Endothelial cell of umbilical vein (primary cell): ENCODE measurements around the gene TMEM208.

Experiments used
- CTCF ChIP-seq, 2 donors: IDR thresholded peaks; 1 replicate in 1 of 2; 2 replicates in 1 of 2; pipeline ENCODE4 v1.5.1; 2011; ENCODE audit warnings: low read length in 2 of 2, mild to moderate bottlenecking in 2 of 2, moderate library complexity in 2 of 2, control low read depth in 1 of 2, inconsistent platforms in 1 of 2, low read depth in 1 of 2; ENCODE audit not compliant: insufficient read depth in 1 of 2; ENCODE audit errors: extremely low read depth in 1 of 2
- FOS ChIP-seq: IDR thresholded peaks from 2 replicates; pipeline ENCODE4 v1.6.1; 2011; ENCODE audit warnings: mild to moderate bottlenecking, low read length, moderate library complexity, borderline replicate concordance; ENCODE audit not compliant: insufficient read depth
- JUN ChIP-seq: IDR thresholded peaks from 2 replicates; pipeline ENCODE4 v1.6.1; 2011; ENCODE audit warnings: borderline replicate concordance, low read depth; ENCODE audit not compliant: insufficient read length, insufficient read depth
- MAX ChIP-seq: IDR thresholded peaks from 2 replicates; pipeline ENCODE4 v1.6.1; 2011; ENCODE audit not compliant: insufficient read depth, insufficient read length
- POLR2A ChIP-seq: IDR thresholded peaks from 2 replicates; pipeline ENCODE4 v1.6.1; 2012; ENCODE audit warnings: low read depth, mild to moderate bottlenecking, control low read depth, low read length
- POLR2AphosphoS5 ChIP-seq: IDR thresholded peaks from 2 replicates; pipeline ENCODE4 v1.6.1; 2012; ENCODE audit warnings: low read depth, mild to moderate bottlenecking, control low read depth, low read length, moderate library complexity; ENCODE audit not compliant: insufficient read depth

DNA sequence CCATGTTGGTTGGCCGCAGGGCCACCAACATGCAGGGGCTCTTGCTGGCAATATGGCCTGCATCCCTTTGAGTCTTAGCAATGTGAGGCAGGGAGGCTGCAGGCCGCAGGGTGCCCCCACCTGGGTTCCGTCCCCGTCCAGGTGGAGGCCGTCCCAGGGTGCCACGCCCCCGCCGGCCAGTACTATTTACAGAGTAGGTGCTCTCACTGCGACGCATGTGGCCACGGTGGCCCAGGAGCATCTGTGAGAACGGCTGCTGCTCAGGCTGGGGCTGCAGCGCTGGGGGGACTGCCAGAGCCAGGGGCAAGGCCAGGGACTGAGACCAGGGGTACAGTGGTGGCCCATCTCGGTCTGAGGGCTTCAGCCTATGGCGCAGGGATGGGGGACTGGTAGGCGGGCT lies 46.8 kb upstream of the TMEM208 start:
- TF ChIP-seq JUN (no peak), FOS (no peak), CTCF (IDR thresholded peaks at IDR 0.05; ENCODE audit: extremely low read depth in 1 of 2, insufficient read depth in 1 of 2, low read depth in 1 of 2, low read length in 2 of 2) (no peak), POLR2AphosphoS5 (no peak), POLR2A (no peak), MAX (no peak)
